NCI-H187 (cell line): ENCODE measurements around the gene STKLD1.
"Not testable (repeated sequence)": the region's sequence is repeated elsewhere in the genome, so short reads cannot be mapped to it uniquely, and the experiment has no call there.

ENCODE experiments used
- DNase-seq, 2 experiments: peaks; one replicate each; lab custom pipeline; 2025; lab: John Stamatoyannopoulos, UW

STKLD1 gene

GRCh38 chr9:133375724-133376654 is at the start of gene STKLD1, which contains the start of gene SURF4:
TSS of gene STKLD1 (plus strand) at chr9:133376366. CDS start at chr9:133376474, 108 bp downstream.
TSS of gene SURF4 (minus strand) at chr9:133376060. CDS start at chr9:133375969, 91 bp downstream.
- DNase-seq = peak; percentile 50 to 86

GRCh38 chr9:133327021-133327420 is 49.1 kb upstream of the STKLD1 start:
- not testable (repeated sequence) for DNase-seq

- no peak for DNase-seq
Measured at GRCh38 chr9:133327834-133328484, 48.2 kb upstream of the STKLD1 start.

GRCh38 chr9:133329306-133330156 is 46.6 kb upstream of the STKLD1 start:
- not testable (repeated sequence) for DNase-seq

- no peak for DNase-seq
Measured at GRCh38 chr9:133331221-133331620, 44.9 kb upstream of the STKLD1 start.

GRCh38 chr9:133331641-133332380 is 44.4 kb upstream of the STKLD1 start:
- no peak for DNase-seq

GRCh38 chr9:133332381-133332730 is 43.8 kb upstream of the STKLD1 start:
- no peak for DNase-seq

- DNase-seq = no peak
Measured at GRCh38 chr9:133333011-133333410, 43.2 kb upstream of the STKLD1 start.

GRCh38 chr9:133333566-133333965 is 42.6 kb upstream of the STKLD1 start:
- DNase-seq = no peak

- no peak for DNase-seq
Measured at GRCh38 chr9:133334161-133334560, 42.0 kb upstream of the STKLD1 start.

GRCh38 chr9:133334888-133335287 is 41.3 kb upstream of the STKLD1 start:
- not testable (repeated sequence) for DNase-seq

GRCh38 chr9:133335924-133336811 is 40.0 kb upstream of the STKLD1 start, which contains the start of gene SURF6:
TSS of gene SURF6 (minus strand) at chr9:133336188. CDS start at chr9:133336132, 56 bp downstream.
- peak; percentile 50 to 83 for DNase-seq

GRCh38 chr9:133339641-133340040 is 36.5 kb upstream of the STKLD1 start:
- DNase-seq = no peak

GRCh38 chr9:133340256-133340655 is 35.9 kb upstream of the STKLD1 start:
- no peak for DNase-seq

GRCh38 chr9:133340916-133341315 is 35.2 kb upstream of the STKLD1 start:
- no peak for DNase-seq

- no peak for DNase-seq
Measured at GRCh38 chr9:133341369-133342068, 34.6 kb upstream of the STKLD1 start.

GRCh38 chr9:133342069-133342406 is 34.1 kb upstream of the STKLD1 start:
- no peak for DNase-seq

GRCh38 chr9:133342570-133342969 is 33.6 kb upstream of the STKLD1 start:
- DNase-seq = no peak

GRCh38 chr9:133344071-133344470 is 32.1 kb upstream of the STKLD1 start:
- no peak for DNase-seq

- DNase-seq = no peak
Measured at GRCh38 chr9:133344979-133345378, 31.2 kb upstream of the STKLD1 start.
